Muscle layer of duodenum (tissue), 2 donors: Measurements from ENCODE around the gene CDK5R2.

Experiments used
- H3K27ac ChIP-seq: one replicate; pipeline ENCODE4 v1.7.0; 2013; ENCODE audit warnings: mild to moderate bottlenecking, low read length
- H3K27me3 ChIP-seq: one replicate; pipeline ENCODE4 v1.7.0; 2013; ENCODE audit warnings: low read depth, mild to moderate bottlenecking, control low read depth, low read length
- H3K36me3 ChIP-seq, 2 donors: one replicate each; pipeline ENCODE4 v1.7.0; 2013; ENCODE audit warnings: low read length in 2 of 2, control low read depth in 1 of 2, mild to moderate bottlenecking in 1 of 2; ENCODE audit not compliant: insufficient read depth in 2 of 2, control insufficient read depth in 1 of 2
- H3K4me1 ChIP-seq, 2 donors: one replicate each; pipeline ENCODE4 v1.7.0; 2013; ENCODE audit warnings: low read length in 2 of 2, mild to moderate bottlenecking in 2 of 2, control low read depth in 1 of 2, moderate library complexity in 1 of 2; ENCODE audit not compliant: insufficient read depth in 2 of 2, control insufficient read depth in 1 of 2
- H3K4me3 ChIP-seq, 2 donors: one replicate each; pipeline ENCODE4 v1.7.0; 2013; ENCODE audit warnings: low read length in 2 of 2, low read depth in 1 of 2, mild to moderate bottlenecking in 1 of 2
- H3K9me3 ChIP-seq, 2 donors: one replicate each; pipeline ENCODE4 v1.7.0; 2013; ENCODE audit warnings: low read length in 2 of 2, control low read depth in 1 of 2, mild to moderate bottlenecking in 1 of 2; ENCODE audit not compliant: control insufficient read depth in 1 of 2
- donor health status: healthy.

Gene CDK5R2

DNA sequence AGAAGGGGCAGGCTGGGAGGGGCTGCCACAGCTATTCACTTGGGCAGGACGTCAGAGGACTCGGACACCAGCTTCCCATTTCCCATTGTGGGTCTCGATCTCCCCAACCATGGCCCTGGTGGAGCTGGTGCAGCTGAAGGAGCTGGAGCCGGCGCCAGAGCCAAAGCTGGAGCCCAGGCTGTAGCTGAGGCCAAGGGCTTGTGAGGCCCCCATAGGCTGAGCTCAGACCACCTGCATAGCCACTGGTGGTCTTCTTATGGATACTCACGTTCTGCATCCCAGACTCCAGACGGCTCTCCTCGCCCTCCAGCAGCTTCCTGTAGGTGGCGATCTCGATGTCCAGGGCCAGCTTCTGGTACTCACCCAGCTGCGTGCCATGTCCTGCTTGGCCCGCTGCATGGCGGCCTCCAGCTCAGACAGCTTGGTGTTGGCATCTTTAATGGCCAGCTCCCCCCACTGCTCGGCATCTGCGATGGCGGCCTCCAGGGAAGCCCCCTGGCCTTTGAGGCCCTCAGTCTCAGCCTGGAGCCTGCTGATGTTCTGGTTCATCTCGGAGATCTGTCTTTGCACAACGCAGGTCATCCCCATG lies 6.0 kb upstream of the CDK5R2 start:
- Histone ChIP-seq H3K9me3 (no peaks in the 10 kb centered on the region), H3K4me1 (no peaks in the 10 kb centered on the region), H3K27me3 (peaks cover 8% of the 10 kb centered on the region), H3K36me3 (no peaks in the 10 kb centered on the region), H3K4me3 (no peak overlapping the region), H3K27ac (no peak overlapping the region)

DNA sequence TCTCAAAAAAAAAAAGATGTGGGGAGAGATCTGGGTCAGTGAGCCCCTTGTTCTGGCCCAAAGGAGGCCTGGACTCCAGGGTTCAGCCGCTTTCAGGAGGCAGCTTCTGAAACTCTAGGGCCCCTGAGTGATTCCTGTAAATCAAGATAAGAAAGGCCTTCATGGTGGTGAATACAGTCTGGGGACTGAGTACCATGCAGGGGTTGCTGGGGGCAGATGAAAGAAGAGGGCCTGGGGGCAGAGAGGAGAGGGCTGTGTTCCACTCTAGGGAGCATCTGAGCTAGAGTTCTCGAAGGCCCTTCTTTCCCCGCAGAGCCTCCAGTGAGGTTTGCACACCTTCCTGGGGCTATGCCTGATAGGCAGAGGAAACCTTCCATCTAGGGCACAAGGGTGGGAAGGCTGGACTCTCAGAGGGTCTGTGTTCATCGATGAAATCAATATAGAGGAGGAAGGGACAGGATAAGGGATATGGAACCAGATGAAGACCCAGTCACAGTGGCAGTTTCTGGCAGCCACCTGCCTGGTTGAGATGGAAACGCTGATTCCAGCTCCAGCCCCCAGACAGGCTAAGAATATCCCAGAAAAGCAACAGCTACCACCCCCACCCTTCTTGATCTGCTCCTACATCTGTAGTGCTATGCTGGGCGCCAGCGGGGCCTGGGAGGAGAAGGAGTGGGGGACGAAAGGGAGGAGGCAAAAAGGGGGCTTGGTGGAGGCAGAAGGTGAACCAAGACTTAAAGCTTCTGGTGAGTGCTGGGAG lies 4.7 kb upstream of the CDK5R2 start:
- no peak overlapping the region for H3K4me3 ChIP-seq
- peaks cover 17% of the 10 kb centered on the region for H3K27me3 ChIP-seq
- no peaks in the 10 kb centered on the region for H3K36me3 ChIP-seq
- H3K27ac ChIP-seq: no peak overlapping the region
- no peaks in the 10 kb centered on the region for H3K9me3 ChIP-seq
- H3K4me1 ChIP-seq: peaks cover 0 to 7% of the 10 kb centered on the region in 2 donors

DNA sequence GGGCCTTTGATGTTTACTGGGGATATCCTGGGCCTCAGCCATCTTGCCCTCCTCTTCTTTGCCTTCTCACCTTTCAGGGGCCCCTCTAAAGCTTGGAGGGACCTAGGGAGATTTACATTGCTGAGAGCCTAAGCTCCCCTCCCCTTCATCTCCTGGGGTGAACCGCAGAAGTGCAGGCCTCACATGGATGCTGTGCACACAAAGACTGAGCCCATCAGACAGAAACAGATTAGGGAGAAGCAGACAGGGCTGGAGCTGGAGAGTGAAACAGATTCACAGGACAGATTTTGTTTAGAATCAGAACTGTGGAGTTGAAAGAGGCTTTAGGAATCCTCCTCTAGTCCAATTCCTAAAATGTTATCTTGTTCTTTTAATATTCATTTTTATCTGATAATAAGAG lies 3.4 kb upstream of the CDK5R2 start:
- no peak overlapping the region for H3K27ac ChIP-seq
- no peaks in the 10 kb centered on the region for H3K36me3 ChIP-seq
- H3K27me3 ChIP-seq: peaks cover 25% of the 10 kb centered on the region
- peaks cover 0 to 17% of the 10 kb centered on the region in 2 donors for H3K4me1 ChIP-seq
- H3K9me3 ChIP-seq: no peaks in the 10 kb centered on the region
- no peak overlapping the region for H3K4me3 ChIP-seq

GRCh38 chr2:218957671-218958070 lies 1.8 kb upstream of the CDK5R2 start:
- peaks cover 0 to 27% of the 10 kb centered on the region in 2 donors for H3K4me1 ChIP-seq
- H3K27me3 ChIP-seq: peaks cover 41% of the 10 kb centered on the region
- no peaks in the 10 kb centered on the region for H3K9me3 ChIP-seq
- H3K4me3 ChIP-seq: no peak overlapping the region
- H3K27ac ChIP-seq: no peak overlapping the region
- H3K36me3 ChIP-seq: no peaks in the 10 kb centered on the region

GRCh38 chr2:218958276-218958675 lies 1.2 kb upstream of the CDK5R2 start:
- Histone ChIP-seq H3K4me1 (peaks cover 0 to 33% of the 10 kb centered on the region in 2 donors), H3K36me3 (no peaks in the 10 kb centered on the region), H3K27me3 (peaks cover 47% of the 10 kb centered on the region), H3K4me3 (no peak overlapping the region), H3K9me3 (peaks cover 0 to 3% of the 10 kb centered on the region in 2 donors), H3K27ac (no peak overlapping the region)

GRCh38 chr2:218959761-218960308 lies 369 bp downstream of the CDK5R2 start:
- Histone ChIP-seq H3K27ac (no peak overlapping the region), H3K27me3 (peaks cover 55% of the 10 kb centered on the region), H3K4me1 (peaks cover 0 to 34% of the 10 kb centered on the region in 2 donors), H3K4me3 (peak overlapping the region in 1 of 2 donors; percentile 44), H3K36me3 (no peaks in the 10 kb centered on the region), H3K9me3 (peaks cover 0 to 3% of the 10 kb centered on the region in 2 donors)

- Histone ChIP-seq H3K27me3 (peaks cover 53% of the 10 kb centered on the region), H3K4me3 (no peak overlapping the region), H3K9me3 (peaks cover 0 to 3% of the 10 kb centered on the region in 2 donors), H3K36me3 (no peaks in the 10 kb centered on the region), H3K27ac (no peak overlapping the region), H3K4me1 (peaks cover 0 to 34% of the 10 kb centered on the region in 2 donors)
Measured at GRCh38 chr2:218960309-218961165, 1.1 kb downstream of the CDK5R2 start.

DNA sequence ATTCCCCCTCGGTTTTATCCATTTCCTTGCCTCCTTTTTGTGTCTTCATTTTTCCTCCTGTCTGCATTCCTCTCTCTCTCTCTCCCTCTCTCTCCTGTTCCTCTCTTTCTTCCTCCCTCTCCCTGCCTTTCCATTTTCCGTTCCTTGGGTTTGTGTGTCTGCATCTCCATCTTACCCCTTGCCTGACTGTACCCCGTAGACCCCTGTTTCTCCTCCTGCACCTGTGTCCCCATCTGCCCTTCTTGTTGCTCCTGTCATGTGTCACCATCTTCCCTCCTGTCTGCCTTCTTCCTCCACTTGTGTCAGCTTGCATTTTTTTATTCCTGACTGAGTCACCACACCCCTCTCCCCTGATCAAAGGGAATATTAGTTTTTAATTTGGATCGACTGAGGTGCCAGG lies 1.8 kb downstream of the CDK5R2 start:
- Histone ChIP-seq H3K27me3 (peaks cover 53% of the 10 kb centered on the region), H3K27ac (no peak overlapping the region), H3K9me3 (peaks cover 0 to 3% of the 10 kb centered on the region in 2 donors), H3K4me3 (no peak overlapping the region), H3K4me1 (peaks cover 0 to 34% of the 10 kb centered on the region in 2 donors), H3K36me3 (no peaks in the 10 kb centered on the region)

GRCh38 chr2:218961651-218962570 lies 2.4 kb downstream of the CDK5R2 start:
- no peak overlapping the region for H3K27ac ChIP-seq
- peaks cover 0 to 34% of the 10 kb centered on the region in 2 donors for H3K4me1 ChIP-seq
- H3K27me3 ChIP-seq: peaks cover 53% of the 10 kb centered on the region
- H3K4me3 ChIP-seq: no peak overlapping the region
- peaks cover 0 to 3% of the 10 kb centered on the region in 2 donors for H3K9me3 ChIP-seq
- H3K36me3 ChIP-seq: no peaks in the 10 kb centered on the region

DNA sequence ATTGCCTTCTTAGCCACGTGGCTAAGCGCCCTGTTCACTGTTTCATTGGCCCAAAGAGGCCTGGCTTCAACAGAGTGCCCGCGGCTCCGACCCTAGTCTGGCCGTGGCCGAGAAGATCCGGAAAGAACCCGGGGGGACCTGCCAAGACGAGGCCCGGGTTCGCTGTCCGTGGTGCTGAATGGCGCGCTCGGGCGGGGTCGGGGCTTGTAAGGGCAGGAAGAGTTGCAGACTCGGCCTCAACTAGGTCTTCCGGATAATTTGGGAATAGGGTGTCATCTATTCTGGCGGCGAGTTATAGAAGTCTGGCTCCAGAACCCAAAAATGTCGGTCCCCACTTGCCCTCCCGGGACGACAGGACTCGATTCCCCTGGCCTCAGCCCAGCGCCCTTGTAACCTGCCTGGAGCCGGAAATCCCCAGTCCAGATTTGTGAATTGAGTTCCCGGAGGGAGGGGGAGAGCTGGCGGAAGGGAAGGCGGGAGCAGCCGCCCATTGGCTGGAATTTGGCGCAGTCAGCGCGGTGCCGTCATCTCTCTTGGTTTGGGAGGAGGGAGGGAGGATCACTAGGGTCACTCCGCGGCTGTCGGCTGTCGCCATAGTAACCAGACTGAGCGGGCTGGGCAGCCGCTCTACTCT lies 3.5 kb downstream of the CDK5R2 start:
- no peak overlapping the region for H3K4me3 ChIP-seq
- H3K27me3 ChIP-seq: peaks cover 53% of the 10 kb centered on the region
- H3K27ac ChIP-seq: no peak overlapping the region
- H3K36me3 ChIP-seq: no peaks in the 10 kb centered on the region
- peaks cover 0 to 34% of the 10 kb centered on the region in 2 donors for H3K4me1 ChIP-seq
- H3K9me3 ChIP-seq: peaks cover 0 to 3% of the 10 kb centered on the region in 2 donors
